ENCODE data around the gene RASA3. TPM values are rescaled to one million over a fixed set of nuclear protein-coding genes. Genes with fewer than 3 reads are reported as not detected.

The RASA3 gene
- total RNA-seq, 4 donors from 2014 or later, result 4.4 to 15.6 (median 8.5) TPM

DNA sequence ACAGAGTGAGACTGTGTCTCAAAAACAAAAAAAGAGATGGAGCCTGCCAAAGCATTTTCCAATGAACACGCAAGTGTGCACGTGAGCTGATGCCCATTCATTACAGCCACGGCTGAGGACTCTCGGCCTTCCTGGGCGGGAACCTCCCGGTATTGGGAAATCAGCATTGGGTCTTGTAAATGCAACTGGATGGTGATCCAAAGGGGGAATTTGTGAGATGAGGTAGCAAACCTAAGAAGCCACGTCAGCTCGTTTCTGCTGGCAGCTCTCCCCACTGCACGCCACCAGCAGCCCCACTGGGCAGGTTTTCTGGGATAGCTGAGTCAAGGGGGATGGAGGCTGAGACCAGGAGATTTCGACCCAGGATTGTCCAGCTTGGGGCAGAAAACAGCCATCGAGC lies 170.0 kb downstream of the RASA3 start:
- DNase-seq, result no peak
- H3K4me3 ChIP-seq, result no peak overlapping the region
- TF ChIP-seq POLR2A (IDR thresholded peaks at IDR 0.05), result no peak
- peaks cover 0 to 12% of the 10 kb centered on the region in 2 donors for H3K9me3 ChIP-seq
- H3K36me3 ChIP-seq, result no peaks in the 10 kb centered on the region
- H3K4me1 ChIP-seq, result no peaks in the 10 kb centered on the region
- no peak overlapping the region for H3K27ac ChIP-seq
- intact Hi-C loops (cut with DNase I; ENCODE audit: low total_unique reads), result no loop called here
- in situ Hi-C loops (cut with MboI; ENCODE audit: low pct_ligation_motif_present in 1 of 4, low pct_unique_long_range_greater_than_20kb in 1 of 4, low sequenced_read_pairs in 3 of 4), result loop anchor here in 1 of 4 donors (10.0 kb wide), 1 partner anchor 162 kb away; no protein-coding TSS in a partner anchor
- WGBS, 2 donors (ENCODE audit: low coverage in 1 of 2), result 93% methylated on average over 11 of the region's 11 CpGs; no CpG with 5 or more reads in 1 of the 2 donors
- no peaks in the 10 kb centered on the region for H3K27me3 ChIP-seq

DNA sequence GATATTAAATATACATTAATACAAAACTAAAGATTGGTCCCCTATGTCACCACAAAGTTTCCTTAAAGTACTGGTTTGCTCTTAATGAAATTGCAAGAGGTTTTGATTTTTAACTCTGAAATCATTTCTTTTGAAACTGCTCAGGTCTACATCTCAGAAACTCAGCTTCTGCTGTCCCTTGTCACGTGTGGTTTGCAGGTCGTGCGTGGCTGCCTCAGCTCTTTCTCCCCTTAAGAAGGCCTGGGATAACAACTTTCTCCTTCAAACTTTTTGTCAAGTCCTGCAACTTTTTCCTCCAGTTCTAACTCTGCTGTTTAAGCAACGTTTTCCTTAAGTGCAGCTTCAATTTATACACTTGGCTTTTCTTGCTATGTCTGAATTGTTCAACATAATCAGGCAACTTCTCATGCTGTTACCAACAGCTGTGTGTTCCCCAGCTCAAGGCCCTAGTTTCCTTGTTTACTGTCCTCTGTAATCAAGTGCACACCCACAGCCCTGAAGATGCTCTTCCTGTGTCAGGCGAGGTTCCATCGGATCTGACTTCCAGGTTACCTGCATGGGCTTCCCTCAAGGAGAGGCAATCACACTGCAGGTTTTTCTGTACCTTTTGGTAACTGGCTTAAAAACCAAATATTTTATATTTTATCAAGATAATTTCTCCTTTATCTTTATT lies 172.0 kb downstream of the RASA3 start:
- no peaks in the 10 kb centered on the region for H3K36me3 ChIP-seq
- H3K4me3 ChIP-seq, result no peak overlapping the region
- peaks cover 0 to 12% of the 10 kb centered on the region in 2 donors for H3K9me3 ChIP-seq
- intact Hi-C loops (cut with DNase I; ENCODE audit: low total_unique reads), result no loop called here
- TF ChIP-seq EP300 (IDR thresholded peaks at IDR 0.05; ENCODE audit: low read depth) (no peak), POLR2AphosphoS5 (IDR thresholded peaks at IDR 0.05) (no peak), POLR2A (IDR thresholded peaks at IDR 0.05) (no peak)
- TF ChIP-seq, protein P1, sequence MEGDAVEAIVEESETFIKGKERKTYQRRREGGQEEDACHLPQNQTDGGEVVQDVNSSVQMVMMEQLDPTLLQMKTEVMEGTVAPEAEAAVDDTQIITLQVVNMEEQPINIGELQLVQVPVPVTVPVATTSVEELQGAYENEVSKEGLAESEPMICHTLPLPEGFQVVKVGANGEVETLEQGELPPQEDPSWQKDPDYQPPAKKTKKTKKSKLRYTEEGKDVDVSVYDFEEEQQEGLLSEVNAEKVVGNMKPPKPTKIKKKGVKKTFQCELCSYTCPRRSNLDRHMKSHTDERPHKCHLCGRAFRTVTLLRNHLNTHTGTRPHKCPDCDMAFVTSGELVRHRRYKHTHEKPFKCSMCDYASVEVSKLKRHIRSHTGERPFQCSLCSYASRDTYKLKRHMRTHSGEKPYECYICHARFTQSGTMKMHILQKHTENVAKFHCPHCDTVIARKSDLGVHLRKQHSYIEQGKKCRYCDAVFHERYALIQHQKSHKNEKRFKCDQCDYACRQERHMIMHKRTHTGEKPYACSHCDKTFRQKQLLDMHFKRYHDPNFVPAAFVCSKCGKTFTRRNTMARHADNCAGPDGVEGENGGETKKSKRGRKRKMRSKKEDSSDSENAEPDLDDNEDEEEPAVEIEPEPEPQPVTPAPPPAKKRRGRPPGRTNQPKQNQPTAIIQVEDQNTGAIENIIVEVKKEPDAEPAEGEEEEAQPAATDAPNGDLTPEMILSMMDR (IDR thresholded peaks at IDR 0.05), result no peak
- in situ Hi-C loops (cut with MboI; ENCODE audit: low pct_ligation_motif_present in 1 of 4, low pct_unique_long_range_greater_than_20kb in 1 of 4, low sequenced_read_pairs in 3 of 4), result loop anchor here in 1 of 4 donors (10.0 kb wide), 1 partner anchor 164 kb away; no protein-coding TSS in a partner anchor
- H3K27ac ChIP-seq, result no peak overlapping the region
- WGBS, 2 donors (ENCODE audit: low coverage in 1 of 2), result 80 to 84% methylated on average over 6 of the region's 6 CpGs
- no peaks in the 10 kb centered on the region for H3K27me3 ChIP-seq
- H3K4me1 ChIP-seq, result no peaks in the 10 kb centered on the region
- DNase-seq, result no peak

DNA sequence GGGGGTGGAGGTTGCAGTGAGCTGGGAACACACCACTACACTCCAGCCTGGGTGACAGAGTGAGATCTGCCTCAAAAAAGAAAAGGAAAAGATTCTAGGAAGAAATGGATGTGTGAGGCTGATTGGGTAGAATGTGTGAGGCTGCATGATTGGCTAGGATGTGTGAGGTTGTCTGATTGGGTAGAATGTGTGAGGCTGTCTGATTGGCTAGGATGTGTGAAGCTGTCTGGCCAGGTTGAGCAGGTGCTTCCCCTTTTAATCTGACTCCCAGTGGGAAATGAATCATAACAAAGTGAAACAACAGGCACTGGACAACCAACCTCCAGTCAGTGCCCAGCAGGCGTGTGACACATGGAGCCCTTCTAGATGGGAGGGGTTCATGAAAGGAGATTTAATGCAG lies 173.2 kb downstream of the RASA3 start:
- Histone ChIP-seq H3K4me3 (no peak overlapping the region), H3K27me3 (no peaks in the 10 kb centered on the region), H3K4me1 (no peaks in the 10 kb centered on the region), H3K9me3 (peaks cover 0 to 12% of the 10 kb centered on the region in 2 donors), H3K27ac (no peak overlapping the region), H3K36me3 (no peaks in the 10 kb centered on the region)
- in situ Hi-C loops (cut with MboI; ENCODE audit: low pct_ligation_motif_present in 1 of 4, low pct_unique_long_range_greater_than_20kb in 1 of 4, low sequenced_read_pairs in 3 of 4), result no loop called here
- no peak for DNase-seq
- WGBS, 2 donors (ENCODE audit: low coverage in 1 of 2), result 83 to 93% methylated on average over 1 of the region's 1 CpG
- intact Hi-C loops (cut with DNase I; ENCODE audit: low total_unique reads), result no loop called here
- TF ChIP-seq, protein P1 (IDR thresholded peaks at IDR 0.05), result no peak

DNA sequence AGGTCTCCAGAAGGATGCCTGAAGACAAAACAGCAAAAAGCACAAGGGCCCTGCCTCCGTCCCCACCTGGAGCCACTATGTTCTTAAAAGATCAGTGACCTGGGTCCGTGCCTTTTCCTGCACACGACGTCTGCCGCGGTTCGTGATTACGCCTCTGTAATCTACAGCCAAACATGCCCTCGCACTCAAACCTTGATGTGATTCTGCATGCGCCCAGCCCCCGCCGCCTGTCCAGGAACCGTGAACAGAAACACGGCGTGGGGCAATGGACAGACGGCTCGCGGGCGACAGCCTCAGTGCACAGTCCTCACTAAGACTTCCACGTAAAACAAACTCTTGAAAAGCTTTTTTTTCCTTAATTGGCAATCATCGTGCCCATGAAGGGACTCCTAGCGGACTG lies 174.1 kb downstream of the RASA3 start:
- intact Hi-C loops (cut with DNase I; ENCODE audit: low total_unique reads), result no loop called here
- H3K4me3 ChIP-seq, result no peak overlapping the region
- no peak overlapping the region for H3K27ac ChIP-seq
- H3K9me3 ChIP-seq, result peaks cover 0 to 12% of the 10 kb centered on the region in 2 donors
- no peaks in the 10 kb centered on the region for H3K36me3 ChIP-seq
- TF ChIP-seq POLR2AphosphoS5 (IDR thresholded peaks at IDR 0.05) (no peak), EP300 (IDR thresholded peaks at IDR 0.05; ENCODE audit: low read depth) (no peak), POLR2A (IDR thresholded peaks at IDR 0.05) (no peak)
- TF ChIP-seq, protein P1 (IDR thresholded peaks at IDR 0.05), result no peak
- H3K27me3 ChIP-seq, result no peaks in the 10 kb centered on the region
- 89 to 96% methylated on average over 5 to 22 of the region's 22 CpGs for WGBS, 2 donors (ENCODE audit: low coverage in 1 of 2)
- H3K4me1 ChIP-seq, result no peaks in the 10 kb centered on the region
- in situ Hi-C loops (cut with MboI; ENCODE audit: low pct_ligation_motif_present in 1 of 4, low pct_unique_long_range_greater_than_20kb in 1 of 4, low sequenced_read_pairs in 3 of 4), result no loop called here
- no peak for DNase-seq

DNA sequence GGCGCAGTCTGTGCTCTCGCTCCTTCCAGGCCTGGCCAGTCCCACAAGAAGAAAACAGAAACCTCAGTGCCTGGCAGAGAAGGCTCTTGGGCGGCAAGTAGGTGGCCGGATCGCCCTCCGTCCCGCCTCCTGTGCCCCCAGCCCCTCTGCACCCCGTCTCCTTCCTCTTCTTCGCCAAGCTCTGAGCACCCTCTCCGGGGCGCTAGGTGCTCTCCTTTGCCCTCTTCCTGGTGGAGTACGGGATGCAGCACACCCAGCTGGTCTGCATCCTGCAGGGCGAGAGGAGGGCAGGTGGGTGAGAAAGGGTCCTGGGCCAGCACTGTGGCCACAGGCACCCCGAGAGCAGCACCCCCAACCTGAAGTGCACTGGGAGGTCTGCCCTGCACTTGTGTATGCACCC lies 175.9 kb downstream of the RASA3 start:
- no peaks in the 10 kb centered on the region for H3K27me3 ChIP-seq
- intact Hi-C loops (cut with DNase I; ENCODE audit: low total_unique reads) (no loop called here), in situ Hi-C loops (cut with MboI; ENCODE audit: low pct_ligation_motif_present in 1 of 4, low pct_unique_long_range_greater_than_20kb in 1 of 4, low sequenced_read_pairs in 3 of 4) (no loop called here)
- TF ChIP-seq, protein P1 (IDR thresholded peaks at IDR 0.05), result no peak
- TF ChIP-seq EP300 (IDR thresholded peaks at IDR 0.05; ENCODE audit: low read depth), result no peak
- TF ChIP-seq POLR2AphosphoS5 (IDR thresholded peaks at IDR 0.05), result no peak
- TF ChIP-seq POLR2A (IDR thresholded peaks at IDR 0.05), result no peak
- 92% methylated on average over 14 of the region's 14 CpGs; no CpG with 5 or more reads in 1 of the 2 donors for WGBS, 2 donors (ENCODE audit: low coverage in 1 of 2)
- no peaks in the 10 kb centered on the region for H3K36me3 ChIP-seq
- no peak overlapping the region for H3K27ac ChIP-seq
- peaks cover 0 to 1% (median under 1%) of the 10 kb centered on the region in 4 donors for H3K4me1 ChIP-seq
- no peak for DNase-seq
- no peak overlapping the region for H3K4me3 ChIP-seq
- H3K9me3 ChIP-seq, result peaks cover 0 to 12% of the 10 kb centered on the region in 2 donors

All from transverse colon (tissue), 4 donors.